ENCODE results near the gene GPATCH3.

The GPATCH3 gene

GRCh38 chr1:26844424-26845196 is 55.7 kb downstream of the GPATCH3 start:
- no peak for DNase-seq (ENCODE audit: low read depth in 2 of 2)
